Prostate gland (tissue), 2 donors: ENCODE measurements around the gene RSBN1L.

ENCODE experiments used
- POLR2AphosphoS5 ChIP-seq: sonication (generic); formaldehyde crosslinking; IDR thresholded peaks from one replicate; pipeline ENCODE4 v1.6.1; 2017; ENCODE audit warnings: antibody characterized with exemption
- TF ChIP-seq, protein P1 (sequence below), 4 experiments: fragments of 200-600 bp in 2 of 4; fragments of 450-650 bp in 2 of 4; sonication (generic) in 2 of 4; IDR thresholded peaks; 1 replicate in 3 of 4; 2 replicates in 1 of 4; pipeline ENCODE4 v1.5.1; 2016 to 2019; ENCODE audit warnings: antibody characterized with exemption in 4 of 4, mild to moderate bottlenecking in 2 of 4, moderate library complexity in 2 of 4

DNA sequence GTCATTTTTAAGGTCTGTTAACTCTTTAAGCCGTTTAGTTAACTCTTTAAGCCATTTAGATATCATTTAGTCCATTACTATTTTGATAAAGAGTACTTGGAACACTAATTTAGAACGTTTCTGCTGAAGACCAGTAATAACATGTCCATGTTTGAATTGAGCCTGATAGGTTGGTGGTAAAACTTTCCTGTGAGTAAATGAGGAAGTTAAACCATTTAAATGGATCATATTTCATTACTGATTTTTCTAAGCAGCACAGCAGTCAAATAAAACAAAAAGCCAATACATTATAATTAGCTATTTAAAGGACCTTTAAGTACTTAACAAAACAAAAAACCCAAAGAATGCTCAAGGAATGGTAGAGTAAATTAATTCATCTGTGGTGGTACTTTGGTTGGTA lies 131.7 kb downstream of the RSBN1L start:
- TF ChIP-seq POLR2AphosphoS5: no peak
- TF ChIP-seq, protein P1, sequence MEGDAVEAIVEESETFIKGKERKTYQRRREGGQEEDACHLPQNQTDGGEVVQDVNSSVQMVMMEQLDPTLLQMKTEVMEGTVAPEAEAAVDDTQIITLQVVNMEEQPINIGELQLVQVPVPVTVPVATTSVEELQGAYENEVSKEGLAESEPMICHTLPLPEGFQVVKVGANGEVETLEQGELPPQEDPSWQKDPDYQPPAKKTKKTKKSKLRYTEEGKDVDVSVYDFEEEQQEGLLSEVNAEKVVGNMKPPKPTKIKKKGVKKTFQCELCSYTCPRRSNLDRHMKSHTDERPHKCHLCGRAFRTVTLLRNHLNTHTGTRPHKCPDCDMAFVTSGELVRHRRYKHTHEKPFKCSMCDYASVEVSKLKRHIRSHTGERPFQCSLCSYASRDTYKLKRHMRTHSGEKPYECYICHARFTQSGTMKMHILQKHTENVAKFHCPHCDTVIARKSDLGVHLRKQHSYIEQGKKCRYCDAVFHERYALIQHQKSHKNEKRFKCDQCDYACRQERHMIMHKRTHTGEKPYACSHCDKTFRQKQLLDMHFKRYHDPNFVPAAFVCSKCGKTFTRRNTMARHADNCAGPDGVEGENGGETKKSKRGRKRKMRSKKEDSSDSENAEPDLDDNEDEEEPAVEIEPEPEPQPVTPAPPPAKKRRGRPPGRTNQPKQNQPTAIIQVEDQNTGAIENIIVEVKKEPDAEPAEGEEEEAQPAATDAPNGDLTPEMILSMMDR (IDR thresholded peaks at IDR 0.05): no peak
